Glomerular visceral epithelial cell (primary cell): Measurements from ENCODE around the gene FCAMR.

ENCODE experiments used
- DNase-seq: peaks from one replicate; pipeline ENCODE4 v3.0.0-alpha.2; 2016; ENCODE audit errors: extremely low spot score

FCAMR gene

GRCh38 chr1:206970446-206970845, at the start of gene FCAMR:
Gene FCAMR, minus strand, starts transcription at chr1:206970460. Its CDS starts 335 bp downstream, at chr1:206970125.
- peak; percentile 57 for DNase-seq

GRCh38 chr1:207019661-207020060, 49.4 kb upstream of the FCAMR start:
- no peak for DNase-seq

- no peak for DNase-seq
Measured at GRCh38 chr1:207019161-207019560, 48.9 kb upstream of the FCAMR start.

- DNase-seq, result no peak
Measured at GRCh38 chr1:207018707-207019106, 48.4 kb upstream of the FCAMR start.

GRCh38 chr1:207017615-207018559, 47.6 kb upstream of the FCAMR start:
- no peak for DNase-seq

- no peak for DNase-seq
Measured at GRCh38 chr1:207015791-207016190, 45.5 kb upstream of the FCAMR start.

- DNase-seq, result no peak
Measured at GRCh38 chr1:207014728-207015127, 44.5 kb upstream of the FCAMR start.

GRCh38 chr1:207013321-207014085, 43.2 kb upstream of the FCAMR start:
- no peak for DNase-seq

- DNase-seq, result no peak
Measured at GRCh38 chr1:207010726-207011125, 40.5 kb upstream of the FCAMR start.

GRCh38 chr1:207009945-207010344, 39.7 kb upstream of the FCAMR start:
- no peak for DNase-seq

- DNase-seq, result no peak
Measured at GRCh38 chr1:207009182-207009850, 39.1 kb upstream of the FCAMR start.

- peak; percentile 92 for DNase-seq
Measured at GRCh38 chr1:207007352-207008033, 37.2 kb upstream of the FCAMR start.

GRCh38 chr1:207006914-207007313, 36.7 kb upstream of the FCAMR start:
- DNase-seq, result no peak

GRCh38 chr1:207006083-207006482, 35.8 kb upstream of the FCAMR start:
- DNase-seq, result no peak

- peak; percentile 76 for DNase-seq
Measured at GRCh38 chr1:207004931-207005830, 34.9 kb upstream of the FCAMR start.

GRCh38 chr1:207003210-207003609, 33.0 kb upstream of the FCAMR start:
- no peak for DNase-seq

GRCh38 chr1:207002724-207003146, 32.5 kb upstream of the FCAMR start:
- DNase-seq, result peak; percentile 23

GRCh38 chr1:207001492-207002245, 31.4 kb upstream of the FCAMR start:
- no peak for DNase-seq

- DNase-seq, result no peak
Measured at GRCh38 chr1:207000651-207001291, 30.5 kb upstream of the FCAMR start.
